Keratinocyte (primary cell): Measurements from ENCODE around the gene WBP4. TPM values are rescaled to one million over a fixed set of nuclear protein-coding genes. Genes with fewer than 3 reads are reported as not detected.

Experiments used
- DNase-seq: peaks from one replicate; pipeline ENCODE4 v3.0.0-alpha.2; 2011; ENCODE audit warnings: low read depth, missing footprints, low spot score
- FAIRE-seq: peaks from 2 replicates; lab custom pipeline; 2011; peaks lifted over from hg19 to GRCh38; lab: Jason Lieb, UNC
- H2AFZ ChIP-seq: 2 replicates; pipeline ENCODE4 v1.6.0; 2012; ENCODE audit warnings: low read length, control low read depth, inconsistent platforms; ENCODE audit not compliant: control insufficient read depth
- H3K27ac ChIP-seq: 2 replicates; pipeline ENCODE4 v1.5.1; 2011; ENCODE audit warnings: low read length; ENCODE audit not compliant: control insufficient read depth, insufficient read depth
- H3K27me3 ChIP-seq: 3 replicates; pipeline ENCODE4 v1.6.0; 2011; ENCODE audit warnings: low read length; ENCODE audit not compliant: control insufficient read depth, insufficient read depth; ENCODE audit errors: extremely low read depth
- H3K36me3 ChIP-seq, 2 experiments: 2 replicates in 1 of 2; 3 replicates in 1 of 2; pipeline ENCODE4 v1.5.1; 2011; ENCODE audit warnings: low read length in 2 of 2, mild to moderate bottlenecking in 1 of 2; ENCODE audit not compliant: control insufficient read depth in 2 of 2, insufficient read depth in 2 of 2; ENCODE audit errors: extremely low read depth in 1 of 2
- H3K4me1 ChIP-seq: 3 replicates; pipeline ENCODE4 v1.5.1; 2011; ENCODE audit warnings: low read length; ENCODE audit not compliant: control insufficient read depth, insufficient read depth; ENCODE audit errors: extremely low read depth
- H3K4me2 ChIP-seq: 3 replicates; pipeline ENCODE4 v1.6.0; 2011; ENCODE audit warnings: low read depth, low read length; ENCODE audit not compliant: control insufficient read depth, insufficient read depth; ENCODE audit errors: extremely low read depth
- H3K4me3 ChIP-seq, 3 experiments: fragments of 200-600 bp in 1 of 3; sonication (generic) in 1 of 3; 2 replicates in 2 of 3; 3 replicates in 1 of 3; pipeline ENCODE4 v1.5.1; 2011 to 2016; ENCODE audit warnings: low read length in 3 of 3, mild to moderate bottlenecking in 3 of 3, control low read depth in 2 of 3, inconsistent platforms in 1 of 3, low read depth in 1 of 3, mixed read lengths in 1 of 3, mixed run types in 1 of 3, moderate library complexity in 1 of 3; ENCODE audit not compliant: control insufficient read depth in 2 of 3, insufficient read depth in 2 of 3; ENCODE audit errors: extremely low read depth in 1 of 3
- H3K79me2 ChIP-seq: 2 replicates; pipeline ENCODE4 v1.6.0; 2012; ENCODE audit warnings: low read length; ENCODE audit not compliant: control insufficient read depth, insufficient read depth
- H3K9ac ChIP-seq: 3 replicates; pipeline ENCODE4 v1.6.0; 2011; ENCODE audit warnings: low read length; ENCODE audit not compliant: control insufficient read depth, insufficient read depth; ENCODE audit errors: extremely low read depth
- H3K9me1 ChIP-seq: 3 replicates; pipeline ENCODE4 v1.6.0; 2011; ENCODE audit warnings: low read length; ENCODE audit not compliant: control insufficient read depth, insufficient read depth; ENCODE audit errors: extremely low read depth
- H3K9me3 ChIP-seq: 2 replicates; pipeline ENCODE4 v1.5.1; 2012; ENCODE audit warnings: low read depth, low read length; ENCODE audit not compliant: control insufficient read depth
- H4K20me1 ChIP-seq: 3 replicates; pipeline ENCODE4 v1.6.0; 2011; ENCODE audit warnings: low read length; ENCODE audit not compliant: control insufficient read depth, insufficient read depth; ENCODE audit errors: extremely low read depth
- EZH2 ChIP-seq: IDR thresholded peaks from one replicate; pipeline ENCODE4 v1.6.1; 2012; ENCODE audit warnings: inconsistent platforms, mild to moderate bottlenecking, low read length, moderate library complexity
- dilution Hi-C: fragments of 300-500 bp; cut with MboI; formaldehyde crosslinking; loops from one replicate; pipeline ENCODE4 v1.7.0; 2020; ENCODE audit warnings: low sequenced_read_pairs; ENCODE audit not compliant: extremely low pct_ligation_motif_present
- polyA plus RNA-seq, 5 experiments: library from polyadenylated mRNA; depleted of rRNA in 3 of 5; stranded (reverse) in 3 of 5; stranded (forward) in 1 of 5; unstranded in 1 of 5; fragments of >200 nt; gene quantifications; 1 replicate in 1 of 5; 2 replicates in 3 of 5; 3 replicates in 1 of 5; pipeline versions ENCODE4 v1.2.1 to v1.2.3, GENCODE V29; 2011 to 2012; ENCODE audit warnings: missing spikeins in 2 of 5, low read depth in 1 of 5, low replicate concordance in 1 of 5
- TF ChIP-seq, protein P1 (sequence below), 3 experiments: IDR thresholded peaks in 1 of 3; conservative IDR thresholded peaks in 1 of 3; optimal IDR thresholded peaks in 1 of 3; 2 replicates in 2 of 3; 3 replicates in 1 of 3; pipeline versions ENCODE3 to v1.5.1; 2011; ENCODE audit warnings: low read length in 3 of 3, mild to moderate bottlenecking in 3 of 3, moderate library complexity in 2 of 3, control low read depth in 1 of 3, inconsistent platforms in 1 of 3; ENCODE audit not compliant: insufficient read depth in 2 of 3; ENCODE audit errors: extremely low read depth in 1 of 3

The WBP4 gene
- polyA plus RNA-seq, 1 donor (not counting 4 experiments of a cell fraction or from before 2014, with no cell fraction given) = 13.5 TPM

DNA sequence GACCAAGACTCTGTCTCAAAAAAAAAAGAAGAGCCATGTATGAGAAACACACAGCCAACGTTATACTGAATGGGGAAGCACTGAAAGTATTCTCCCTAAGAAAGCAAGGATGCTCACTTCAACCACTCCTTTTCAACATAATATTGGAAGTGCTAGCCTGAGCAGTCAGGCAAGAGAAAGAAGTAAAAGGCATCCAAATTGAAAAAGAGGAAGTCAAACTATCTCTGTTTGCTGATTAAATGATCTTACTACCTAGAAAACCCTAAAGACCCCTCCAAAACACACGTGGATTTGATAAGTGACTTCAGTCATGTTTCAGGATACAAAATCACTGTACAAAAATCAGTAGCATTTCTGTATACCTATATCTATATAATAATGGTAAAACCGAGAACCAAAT, 16.2 kb downstream of the WBP4 start:
- FAIRE-seq (no peak), DNase-seq (no peak)
- Histone ChIP-seq H3K9ac (no peak overlapping the region), H2AFZ (no peak overlapping the region), H3K27me3 (no peaks in the 10 kb centered on the region), H3K4me2 (no peak overlapping the region), H3K4me1 (no peaks in the 10 kb centered on the region), H3K36me3 (peaks cover 5 to 26% of the 10 kb centered on the region in 2 experiments), H3K4me3 (no peak overlapping the region), H3K79me2 (no peaks in the 10 kb centered on the region), H3K27ac (no peak overlapping the region), H3K9me3 (no peaks in the 10 kb centered on the region), H3K9me1 (no peaks in the 10 kb centered on the region), H4K20me1 (no peaks in the 10 kb centered on the region)
- dilution Hi-C loops = no loop called here
- TF ChIP-seq EZH2 = no peak
- TF ChIP-seq, protein P1, sequence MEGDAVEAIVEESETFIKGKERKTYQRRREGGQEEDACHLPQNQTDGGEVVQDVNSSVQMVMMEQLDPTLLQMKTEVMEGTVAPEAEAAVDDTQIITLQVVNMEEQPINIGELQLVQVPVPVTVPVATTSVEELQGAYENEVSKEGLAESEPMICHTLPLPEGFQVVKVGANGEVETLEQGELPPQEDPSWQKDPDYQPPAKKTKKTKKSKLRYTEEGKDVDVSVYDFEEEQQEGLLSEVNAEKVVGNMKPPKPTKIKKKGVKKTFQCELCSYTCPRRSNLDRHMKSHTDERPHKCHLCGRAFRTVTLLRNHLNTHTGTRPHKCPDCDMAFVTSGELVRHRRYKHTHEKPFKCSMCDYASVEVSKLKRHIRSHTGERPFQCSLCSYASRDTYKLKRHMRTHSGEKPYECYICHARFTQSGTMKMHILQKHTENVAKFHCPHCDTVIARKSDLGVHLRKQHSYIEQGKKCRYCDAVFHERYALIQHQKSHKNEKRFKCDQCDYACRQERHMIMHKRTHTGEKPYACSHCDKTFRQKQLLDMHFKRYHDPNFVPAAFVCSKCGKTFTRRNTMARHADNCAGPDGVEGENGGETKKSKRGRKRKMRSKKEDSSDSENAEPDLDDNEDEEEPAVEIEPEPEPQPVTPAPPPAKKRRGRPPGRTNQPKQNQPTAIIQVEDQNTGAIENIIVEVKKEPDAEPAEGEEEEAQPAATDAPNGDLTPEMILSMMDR (optimal IDR thresholded peaks at IDR 0.05 in 1 of 3, IDR thresholded peaks at IDR 0.05 in 1 of 3, conservative IDR thresholded peaks at IDR 0.05 in 1 of 3; ENCODE audit: extremely low read depth in 1 of 3, insufficient read depth in 2 of 3, low read length in 3 of 3) = no peak

DNA sequence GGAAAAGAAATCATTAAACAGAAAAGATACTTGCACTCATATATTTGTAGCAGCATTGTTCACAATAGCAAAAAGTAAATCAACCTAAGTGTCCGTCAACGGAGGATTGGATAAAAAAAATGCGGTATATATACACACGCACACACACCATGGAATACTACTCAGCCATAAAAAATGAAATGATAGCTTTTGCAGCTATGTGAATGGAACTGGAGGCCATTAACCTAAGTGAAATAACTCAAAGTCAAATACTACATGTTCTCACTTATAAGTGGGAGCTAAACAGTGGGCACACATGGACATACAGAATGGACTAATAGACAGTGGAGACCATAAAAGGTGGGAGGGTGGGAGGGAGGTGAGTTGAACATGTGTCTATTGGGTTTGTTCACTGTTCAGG, 18.4 kb downstream of the WBP4 start:
- H3K27ac ChIP-seq = no peak overlapping the region
- dilution Hi-C loops = no loop called here
- TF ChIP-seq EZH2 = no peak
- TF ChIP-seq, protein P1 (optimal IDR thresholded peaks at IDR 0.05 in 1 of 3, IDR thresholded peaks at IDR 0.05 in 1 of 3, conservative IDR thresholded peaks at IDR 0.05 in 1 of 3; ENCODE audit: extremely low read depth in 1 of 3, insufficient read depth in 2 of 3, low read length in 3 of 3) = no peak

More for the DNA sequence above, 18.4 kb downstream of the WBP4 start:
- H3K9me3 ChIP-seq = no peaks in the 10 kb centered on the region
- DNase-seq = no peak
- H3K36me3 ChIP-seq = peaks cover 7 to 22% of the 10 kb centered on the region in 2 experiments
- no peaks in the 10 kb centered on the region for H3K9me1 ChIP-seq
- no peak for FAIRE-seq
- H3K27me3 ChIP-seq = no peaks in the 10 kb centered on the region
- H3K9ac ChIP-seq = no peak overlapping the region
- H3K79me2 ChIP-seq = no peaks in the 10 kb centered on the region
- no peaks in the 10 kb centered on the region for H3K4me1 ChIP-seq
- H3K4me3 ChIP-seq = no peak overlapping the region
- H4K20me1 ChIP-seq = no peaks in the 10 kb centered on the region
- H2AFZ ChIP-seq = no peak overlapping the region
- no peak overlapping the region for H3K4me2 ChIP-seq
